Measurements from ENCODE around the gene MTFR2.

Gene MTFR2

DNA sequence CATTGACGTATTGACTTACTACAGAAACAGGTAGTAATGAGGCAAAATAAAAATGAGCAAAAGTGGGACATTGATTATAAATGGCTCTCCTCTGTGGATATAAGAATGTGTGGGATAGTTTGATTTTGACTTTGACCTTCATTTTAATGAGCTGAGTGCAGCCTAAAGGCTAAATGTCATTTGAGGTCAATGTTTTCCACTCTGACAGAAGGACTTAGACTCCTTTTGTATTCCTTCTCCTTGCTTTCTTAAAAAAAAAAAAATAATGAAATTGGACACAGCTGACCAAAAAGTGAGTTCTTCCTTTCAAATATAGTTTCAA, 68.6 kb downstream of the MTFR2 start:
- DNase-seq: no peak

Measured in activated CD4-positive, alpha-beta T cell treated with anti-CD3 and anti-CD28 coated beads, Interleukin-2, Interleukin-6, amounts not matched to agents 100 ng/mL and 50 ng/mL, durations not matched to agents 16 hours and 8 hours (primary cell).